GM12864 (cell line): Measurements from ENCODE around the gene ANP32E.
"Not testable (repeated sequence)": the region's sequence is repeated elsewhere in the genome, so short reads cannot be mapped to it uniquely, and the experiment has no call there.

Source experiments
- DNase-seq: peaks from one replicate; pipeline ENCODE4 v3.0.0-alpha.2; 2011; ENCODE audit warnings: low read depth
- H3K4me3 ChIP-seq: 2 replicates; pipeline ENCODE4 v1.5.1; 2011; ENCODE audit warnings: mild to moderate bottlenecking, low read depth, low read length, control low read depth
- CTCF ChIP-seq: IDR thresholded peaks from 2 replicates; pipeline ENCODE4 v1.5.1; 2011; ENCODE audit warnings: low read depth, mild to moderate bottlenecking, moderate library complexity, low read length, control low read depth, inconsistent platforms; ENCODE audit errors: missing control alignments

The ANP32E gene

GRCh38 chr1:150227228-150227627 lies 8.7 kb downstream of the ANP32E start:
- H3K4me3 ChIP-seq: no peak overlapping the region
- no peak for TF ChIP-seq CTCF
- no peak for DNase-seq

DNA sequence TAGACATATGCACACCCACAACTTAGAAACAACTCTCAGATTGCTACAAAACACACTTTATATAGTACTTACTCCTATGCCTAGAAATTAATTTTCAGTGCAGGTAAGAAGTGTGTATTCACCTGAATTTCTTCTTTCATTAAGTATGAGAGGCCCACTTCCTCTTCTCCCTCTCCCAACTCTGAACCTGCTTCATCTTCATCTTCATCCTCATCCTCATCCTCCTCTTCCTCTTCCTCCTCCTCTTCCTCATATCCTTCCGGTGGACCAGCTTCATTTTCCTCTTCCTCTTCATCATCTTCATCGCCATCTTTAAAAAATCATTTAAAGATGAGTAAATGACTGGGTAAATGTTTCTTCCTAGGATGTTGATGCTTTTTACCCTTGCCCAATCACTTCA lies 9.4 kb downstream of the ANP32E start:
- DNase-seq: no peak
- H3K4me3 ChIP-seq: no peak overlapping the region
- TF ChIP-seq CTCF: no peak

DNA sequence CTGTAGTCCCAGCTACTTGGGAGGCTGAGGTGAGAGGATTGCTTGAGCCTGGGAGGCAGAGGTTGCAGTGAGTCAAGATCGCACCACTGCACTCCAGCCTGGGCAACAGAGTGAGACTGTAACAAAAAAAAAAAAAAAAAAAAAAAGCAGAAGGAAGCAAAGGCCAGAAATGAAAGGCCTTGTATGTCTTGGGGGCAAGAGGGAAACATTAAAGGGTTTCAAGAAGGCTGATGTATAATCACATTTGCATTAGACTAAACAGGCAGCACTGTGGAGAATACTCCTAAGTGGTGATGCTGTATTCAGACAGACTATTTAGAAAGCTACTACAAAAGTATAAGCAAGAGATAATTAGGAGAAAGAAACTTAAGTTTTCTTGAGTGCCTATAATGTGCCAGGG lies 10.4 kb downstream of the ANP32E start:
- no peak for TF ChIP-seq CTCF
- DNase-seq: no peak
- no peak overlapping the region for H3K4me3 ChIP-seq

DNA sequence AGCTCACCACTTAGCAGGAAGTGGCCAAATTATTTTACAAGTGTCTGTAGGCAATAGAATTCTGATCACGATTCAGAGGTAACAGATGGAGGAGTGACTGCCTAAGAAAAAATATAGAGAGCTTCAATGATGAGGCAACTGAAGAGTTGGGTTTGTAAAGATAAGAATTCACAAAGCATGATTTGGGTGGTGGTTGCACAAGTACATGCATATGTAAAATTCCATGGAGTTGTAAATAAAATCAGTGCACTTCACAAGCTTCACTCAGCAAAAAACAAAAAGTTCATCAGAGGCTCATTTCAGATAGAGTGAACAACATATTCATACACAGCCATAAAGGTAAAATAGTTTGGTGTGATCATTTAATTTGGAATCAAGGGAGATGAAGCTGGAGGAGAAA lies 10.9 kb downstream of the ANP32E start:
- DNase-seq: no peak
- no peak for TF ChIP-seq CTCF
- H3K4me3 ChIP-seq: no peak overlapping the region

GRCh38 chr1:150221552-150221951 lies 14.4 kb downstream of the ANP32E start:
- peak; percentile 39 for TF ChIP-seq CTCF
- no peak for DNase-seq
- H3K4me3 ChIP-seq: no peak overlapping the region

DNA sequence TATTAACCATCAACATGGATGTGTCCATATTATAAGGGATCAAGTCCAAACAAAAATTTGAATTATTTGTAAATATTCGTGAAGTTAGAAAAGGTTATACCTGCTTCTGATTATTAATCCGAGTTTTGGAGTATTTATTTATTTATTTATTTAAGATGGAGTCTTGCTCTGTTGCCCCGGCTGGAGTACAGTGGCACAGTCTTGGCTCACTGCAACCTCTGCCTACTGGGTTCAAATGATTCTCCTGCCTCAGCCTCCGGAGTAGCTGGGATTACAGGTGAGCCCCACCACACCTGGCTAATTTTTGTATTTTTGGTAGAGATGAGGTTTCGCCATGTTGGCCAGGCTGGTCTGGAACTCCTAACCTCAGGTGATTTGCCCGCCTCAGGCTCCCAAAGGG lies 20.1 kb downstream of the ANP32E start:
- not testable (repeated sequence) for DNase-seq, H3K4me3 ChIP-seq

GRCh38 chr1:150214099-150214756 lies 21.7 kb downstream of the ANP32E start:
- peak overlapping the region; percentile 49; the same call in 1 of the 2 replicates for H3K4me3 ChIP-seq

More at GRCh38 chr1:150214099-150214756, 21.7 kb downstream of the ANP32E start:
- peak; percentile 9 for TF ChIP-seq CTCF
- not testable (repeated sequence) for DNase-seq
